Measurements from ENCODE around the gene LRRN4CL. TPM values are rescaled to one million over a fixed set of nuclear protein-coding genes. Genes with fewer than 3 reads are reported as not detected.

Gene LRRN4CL
- total and polyA plus RNA-seq, 2 experiments from 2014 or later: 1.9 TPM; not detected in 1

DNA sequence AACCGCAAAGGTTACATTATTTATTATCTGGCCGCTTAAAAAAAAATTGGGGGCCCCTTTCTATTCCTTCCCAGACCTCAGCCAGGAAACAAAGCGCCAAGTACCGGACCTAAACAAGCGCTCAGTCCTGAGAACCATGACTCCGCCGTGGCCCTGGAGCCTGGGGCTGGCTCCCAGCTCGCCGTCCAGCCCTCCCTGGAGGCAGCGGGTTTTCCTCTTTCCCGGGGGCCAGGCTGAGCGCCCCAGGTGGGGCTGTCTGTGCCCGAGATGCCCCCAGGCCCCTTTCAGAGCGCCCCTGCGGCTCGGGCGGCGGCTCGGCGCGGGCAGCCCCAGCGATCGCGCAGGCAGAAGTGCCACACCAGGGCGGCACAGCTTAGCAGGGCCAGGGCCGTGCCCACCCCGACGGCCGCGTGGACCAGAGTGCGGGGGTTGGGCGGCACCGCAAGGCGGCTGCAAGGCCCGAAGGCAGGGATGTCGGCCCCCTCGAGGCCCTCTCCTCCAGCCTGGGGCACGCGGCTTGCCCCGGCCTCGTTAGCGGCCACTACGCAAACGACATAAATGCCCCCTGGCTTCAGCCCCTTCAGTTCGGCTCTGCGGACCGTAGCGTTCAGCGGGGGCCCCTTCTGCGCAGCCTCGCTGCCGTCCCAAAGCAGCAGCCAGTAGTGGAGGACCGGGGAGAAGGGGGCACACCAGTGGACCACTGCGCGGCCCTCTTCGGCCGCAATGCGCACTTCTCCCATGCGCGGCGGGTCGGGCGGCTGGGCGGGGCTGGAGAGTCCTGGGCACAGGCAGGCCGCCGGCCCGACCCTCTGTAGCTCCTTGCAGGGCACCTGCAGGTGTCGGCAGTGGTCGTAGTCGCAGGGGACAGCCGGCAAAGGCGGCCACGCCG lies 1.6 kb downstream of the LRRN4CL start:
- H3K27ac ChIP-seq: peak overlapping the region; percentile 85
- no peak overlapping the region for H3K4me3 ChIP-seq
- no peak for DNase-seq (ENCODE audit: low read depth in 1 of 2, low spot score in 1 of 2)

DNA sequence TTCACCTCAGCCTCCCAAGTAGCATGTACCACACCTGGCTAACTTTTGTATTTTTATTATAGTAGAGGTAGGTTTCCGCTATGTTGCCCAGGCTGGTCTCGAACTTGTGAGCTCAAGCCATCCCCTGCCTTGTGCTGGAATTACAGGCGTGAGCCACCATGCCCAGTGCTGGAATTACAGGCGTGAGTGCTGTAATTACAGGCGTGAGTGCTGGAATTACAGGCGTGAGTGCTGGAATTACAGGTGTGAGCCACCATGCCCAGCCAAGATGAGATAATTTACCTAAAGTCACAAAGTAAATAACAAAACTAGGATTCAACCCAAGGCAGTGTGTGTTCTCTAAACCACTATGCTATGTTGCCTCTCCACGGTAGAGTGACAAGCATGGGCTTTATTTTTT lies 6.8 kb downstream of the LRRN4CL start:
- peaks cover 12% of the 10 kb centered on the region for H3K4me1 ChIP-seq (ENCODE audit: low read depth)
- DNase-seq (ENCODE audit: low read depth in 1 of 2, low spot score in 1 of 2): no peak
- H3K27ac ChIP-seq: no peak overlapping the region
- peaks cover 5% of the 10 kb centered on the region for H3K36me3 ChIP-seq
- H3K4me3 ChIP-seq: no peak overlapping the region
- no peaks in the 10 kb centered on the region for H3K27me3 ChIP-seq
- TF ChIP-seq, protein P1, sequence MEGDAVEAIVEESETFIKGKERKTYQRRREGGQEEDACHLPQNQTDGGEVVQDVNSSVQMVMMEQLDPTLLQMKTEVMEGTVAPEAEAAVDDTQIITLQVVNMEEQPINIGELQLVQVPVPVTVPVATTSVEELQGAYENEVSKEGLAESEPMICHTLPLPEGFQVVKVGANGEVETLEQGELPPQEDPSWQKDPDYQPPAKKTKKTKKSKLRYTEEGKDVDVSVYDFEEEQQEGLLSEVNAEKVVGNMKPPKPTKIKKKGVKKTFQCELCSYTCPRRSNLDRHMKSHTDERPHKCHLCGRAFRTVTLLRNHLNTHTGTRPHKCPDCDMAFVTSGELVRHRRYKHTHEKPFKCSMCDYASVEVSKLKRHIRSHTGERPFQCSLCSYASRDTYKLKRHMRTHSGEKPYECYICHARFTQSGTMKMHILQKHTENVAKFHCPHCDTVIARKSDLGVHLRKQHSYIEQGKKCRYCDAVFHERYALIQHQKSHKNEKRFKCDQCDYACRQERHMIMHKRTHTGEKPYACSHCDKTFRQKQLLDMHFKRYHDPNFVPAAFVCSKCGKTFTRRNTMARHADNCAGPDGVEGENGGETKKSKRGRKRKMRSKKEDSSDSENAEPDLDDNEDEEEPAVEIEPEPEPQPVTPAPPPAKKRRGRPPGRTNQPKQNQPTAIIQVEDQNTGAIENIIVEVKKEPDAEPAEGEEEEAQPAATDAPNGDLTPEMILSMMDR (IDR thresholded peaks at IDR 0.05; ENCODE audit: low read depth, low read length): no peak
- no peaks in the 10 kb centered on the region for H3K9me3 ChIP-seq (ENCODE audit: low read depth)

More for the DNA sequence above, 1.6 kb downstream of the LRRN4CL start:
- H3K9me3 ChIP-seq (ENCODE audit: low read depth): no peaks in the 10 kb centered on the region
- H3K4me1 ChIP-seq (ENCODE audit: low read depth): peaks cover 22% of the 10 kb centered on the region
- TF ChIP-seq, protein P1 (IDR thresholded peaks at IDR 0.05; ENCODE audit: low read depth, low read length): no peak
- H3K27me3 ChIP-seq: no peaks in the 10 kb centered on the region
- peaks cover 8% of the 10 kb centered on the region for H3K36me3 ChIP-seq

DNA sequence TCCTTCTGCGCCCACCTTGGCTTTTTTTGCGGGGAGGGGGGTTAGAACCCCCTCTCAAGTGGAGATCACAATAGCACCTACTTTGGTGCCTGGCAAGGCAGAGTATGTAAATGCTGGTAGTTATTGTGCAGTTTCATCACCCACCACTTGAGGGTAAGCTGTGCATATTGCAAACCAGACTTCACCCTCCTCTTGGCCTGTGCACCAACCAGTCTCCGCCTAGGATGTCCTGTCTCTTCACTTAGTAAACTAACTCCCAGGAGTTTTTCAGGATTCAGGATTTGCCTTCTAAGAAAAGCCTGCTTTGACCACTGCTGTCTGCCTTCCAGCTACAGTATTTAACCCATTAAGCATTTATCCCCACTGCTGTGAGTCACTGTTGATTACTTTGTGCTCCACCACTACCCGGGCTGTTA lies 8.5 kb downstream of the LRRN4CL start:
- Histone ChIP-seq H3K4me1 (ENCODE audit: low read depth) (peaks cover 20% of the 10 kb centered on the region), H3K27ac (peak overlapping the region; percentile 82), H3K9me3 (ENCODE audit: low read depth) (no peaks in the 10 kb centered on the region), H3K4me3 (no peak overlapping the region), H3K27me3 (no peaks in the 10 kb centered on the region), H3K36me3 (peaks cover 14% of the 10 kb centered on the region)
- TF ChIP-seq, protein P1 (IDR thresholded peaks at IDR 0.05; ENCODE audit: low read depth, low read length): peak; percentile 68
- peak; percentile 71 to 90 for DNase-seq (ENCODE audit: low read depth in 1 of 2, low spot score in 1 of 2)

DNA sequence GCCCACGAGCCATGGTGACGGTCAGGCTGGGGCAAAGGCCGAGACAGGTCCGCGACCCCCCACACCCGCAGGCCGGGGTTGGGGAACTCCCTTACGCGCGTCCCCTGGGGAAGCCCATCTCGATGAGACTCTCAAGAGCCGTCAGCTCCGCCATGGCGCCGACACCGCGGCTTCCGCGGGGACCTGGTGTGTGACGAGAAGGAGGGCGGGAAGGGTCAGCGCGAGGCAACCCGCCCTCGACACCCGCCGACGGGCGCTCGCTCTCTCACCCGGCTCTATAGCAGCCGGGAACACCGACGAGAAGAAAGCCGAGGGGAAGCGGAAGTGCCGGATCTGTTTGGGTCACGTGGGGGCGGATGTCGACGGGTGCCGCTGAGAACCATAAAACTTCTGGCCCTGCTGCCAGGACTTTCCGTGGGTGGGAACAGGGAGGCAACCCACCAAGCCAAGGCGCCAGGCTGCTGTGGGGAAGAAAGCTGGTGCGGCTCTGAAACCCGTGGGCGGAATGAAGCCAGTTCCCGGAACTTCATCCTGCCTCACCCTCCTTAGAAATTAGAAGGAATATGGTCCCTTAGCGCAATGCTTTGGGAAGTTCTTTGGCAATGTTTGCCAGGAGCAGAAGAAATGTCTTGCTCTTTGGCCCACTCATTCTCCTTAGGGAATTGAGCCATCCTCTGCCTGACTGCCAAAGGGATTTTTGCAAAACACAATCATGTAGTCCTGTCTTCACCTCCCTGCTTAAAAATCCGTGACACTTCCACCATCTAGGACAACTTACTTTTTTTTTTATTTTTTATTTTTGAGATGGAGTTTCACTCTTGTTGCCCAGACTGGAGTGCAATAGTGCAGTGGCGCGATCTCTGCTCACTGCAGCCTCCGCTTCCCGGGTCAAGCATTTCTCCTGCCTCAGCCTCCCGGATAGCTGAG lies 10.3 kb downstream of the LRRN4CL start, which contains the start of gene UBXN1:
UBXN1 (minus strand) TSS at position 304 of the 927 bp plus-strand sequence; CDS start at position 154, 150 bp downstream.
- Histone ChIP-seq H3K9me3 (ENCODE audit: low read depth) (no peaks in the 10 kb centered on the region), H3K36me3 (peaks cover 16% of the 10 kb centered on the region), H3K4me3 (peak within 1 kb of the TSS; percentile 93), H3K27me3 (no peaks in the 10 kb centered on the region), H3K27ac (peak within 1 kb of the TSS; percentile 80), H3K4me1 (ENCODE audit: low read depth) (peaks cover 20% of the 10 kb centered on the region)
- TF ChIP-seq, protein P1 (IDR thresholded peaks at IDR 0.05; ENCODE audit: low read depth, low read length): no peak
- DNase-seq (ENCODE audit: low read depth in 1 of 2, low spot score in 1 of 2): peak; percentile 89 to 96

DNA sequence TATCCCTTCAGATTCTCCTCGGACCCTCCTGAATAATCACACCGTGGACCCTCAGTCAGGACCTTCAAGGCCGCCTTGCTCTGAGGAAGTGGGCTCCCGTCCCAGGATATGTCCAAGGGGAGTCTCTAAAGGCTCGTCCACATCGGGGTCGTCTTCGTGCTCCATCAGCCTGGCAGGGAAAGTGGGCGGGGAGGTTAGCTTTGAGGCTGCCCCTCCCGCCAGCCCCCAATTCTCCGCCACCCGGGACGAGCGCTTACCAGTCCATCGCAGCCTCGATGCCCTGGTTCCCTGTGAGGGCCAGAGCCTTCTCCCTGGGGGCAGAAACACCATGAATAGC lies 10.9 kb downstream of the LRRN4CL start:
- TF ChIP-seq, protein P1 (IDR thresholded peaks at IDR 0.05; ENCODE audit: low read depth, low read length): no peak
- DNase-seq (ENCODE audit: low read depth in 1 of 2, low spot score in 1 of 2): no peak
- H3K27ac ChIP-seq: peak overlapping the region; percentile 80

More for the DNA sequence above, 10.9 kb downstream of the LRRN4CL start:
- H3K9me3 ChIP-seq (ENCODE audit: low read depth): no peaks in the 10 kb centered on the region
- H3K4me3 ChIP-seq: peak overlapping the region; percentile 93
- peaks cover 20% of the 10 kb centered on the region for H3K4me1 ChIP-seq (ENCODE audit: low read depth)
- peaks cover 20% of the 10 kb centered on the region for H3K36me3 ChIP-seq
- H3K27me3 ChIP-seq: no peaks in the 10 kb centered on the region

All from cardiac muscle cell (in vitro differentiated cells and primary cell).